OCI-LY3 (cell line): ENCODE data around the gene NPHP3.

Experiments
- CTCF ChIP-seq: fragments of 200-600, 300-600 bp; sonication (generic); IDR thresholded peaks from 2 replicates; pipeline ENCODE4 v1.5.1; 2014; ENCODE audit warnings: antibody characterized with exemption, low read length, low read depth
- EZH2phosphoT487 ChIP-seq: fragments of 200-600 bp; shearing (Covaris generic); IDR thresholded peaks from 2 replicates; pipeline ENCODE4 v1.6.1; 2018; ENCODE audit warnings: antibody characterized with exemption, mixed run types, low read depth

GRCh38 chr3:132660811-132661070 is 61.5 kb downstream of the NPHP3 start:
- TF ChIP-seq CTCF: no peak
- no peak for TF ChIP-seq EZH2phosphoT487
